Measurements from ENCODE around the gene MLLT1. TPM values are rescaled to one million over a fixed set of nuclear protein-coding genes. Genes with fewer than 3 reads are reported as not detected.

The MLLT1 gene
- total RNA-seq, 1 experiment from 2014 or later: 54.9 TPM

GRCh38 chr19:6252066-6252465 is 27.7 kb downstream of the MLLT1 start:
- peaks cover 0 to 16% of the 10 kb centered on the region in 2 experiments; a peak in 3 of 4 replicates for H3K4me1 Mint-ChIP-seq
- no peak overlapping the region for H3K4ac ChIP-seq (ENCODE audit: low read depth, low read length)
- no peaks in the 10 kb centered on the region; the same call in 1 of the 2 replicates for H3K27me3 Mint-ChIP-seq (ENCODE audit: low read depth)
- no peak for TF ChIP-seq CTCF (conservative IDR thresholded peaks at IDR 0.05)
- H3K79me2 ChIP-seq (ENCODE audit: insufficient read depth, low read length): peaks cover 12% of the 10 kb centered on the region; the same call in 1 of the 2 replicates
- peaks cover 4 to 7% of the 10 kb centered on the region in 2 experiments; a peak in 4 of 5 replicates for H3K9me3 Mint-ChIP-seq
- no peaks in the 10 kb centered on the region for H3K27me3 ChIP-seq (ENCODE audit: insufficient read depth, low read length)
- H3K18ac ChIP-seq (ENCODE audit: insufficient read length, low read depth, low read length): no peak overlapping the region
- peaks cover 28 to 30% (median 29%) of the 10 kb centered on the region in 3 experiments for H3K36me3 Mint-ChIP-seq (ENCODE audit: insufficient read depth in 1 of 3, low read depth in 3 of 3)
- no peak overlapping the region for H3K4me2 ChIP-seq (ENCODE audit: insufficient read depth, insufficient read length, low read length)
- H3K56ac ChIP-seq (ENCODE audit: insufficient read length, low read depth, low read length): no peak overlapping the region
- no peak overlapping the region for H2AFZ ChIP-seq (ENCODE audit: low read length)
- H2BK20ac ChIP-seq (ENCODE audit: low read depth, low read length, poor library complexity, severe bottlenecking): no peak overlapping the region
- no peak overlapping the region for H2BK120ac ChIP-seq (ENCODE audit: low read depth, low read length, poor library complexity, severe bottlenecking)
- H3K27ac Mint-ChIP-seq: peak overlapping the region in 1 of 3 experiments; percentile 57; a peak in 1 of 7 replicates
- H3K4me3 Mint-ChIP-seq: no peak overlapping the region
- no peak for DNase-seq
- no peak overlapping the region for H3K23ac ChIP-seq (ENCODE audit: insufficient read length, low read depth, low read length)
- no peak overlapping the region for H3K27ac ChIP-seq (ENCODE audit: insufficient read length, low read depth, low read length)
- no peak overlapping the region for H2BK5ac ChIP-seq (ENCODE audit: insufficient read length, low read length)
- no peak overlapping the region for H2BK12ac ChIP-seq (ENCODE audit: insufficient read length, low read depth, low read length)
- H3K14ac ChIP-seq (ENCODE audit: insufficient read depth, low read length): no peak overlapping the region
- H3T11ph ChIP-seq (ENCODE audit: low read length): no peak overlapping the region
- no peaks in the 10 kb centered on the region for H4K20me1 ChIP-seq (ENCODE audit: control insufficient read depth, insufficient read depth, insufficient read length)
- H4K5ac ChIP-seq (ENCODE audit: insufficient read length, low read depth, low read length): no peak overlapping the region
- H4K91ac ChIP-seq (ENCODE audit: insufficient read length, low read depth, low read length): no peak overlapping the region
- no peaks in the 10 kb centered on the region for H3K23me2 ChIP-seq (ENCODE audit: insufficient read length, low read depth, low read length, poor library complexity, severe bottlenecking)
- H2AK5ac ChIP-seq (ENCODE audit: insufficient read length, low read length): no peak overlapping the region
- peaks cover 6% of the 10 kb centered on the region for H3K79me1 ChIP-seq (ENCODE audit: insufficient read depth, low read depth, low read length, poor library complexity, severe bottlenecking)
- no peaks in the 10 kb centered on the region for H3K4me1 ChIP-seq (ENCODE audit: insufficient read depth, low read length)
- no peak overlapping the region for H3K9ac ChIP-seq (ENCODE audit: extremely low read depth, insufficient read length, low read length)
- WGBS (ENCODE audit: extremely low coverage, insufficient read length, low lambda C conversion rate): no CpG with 5 or more reads among the region's 9 CpGs
- H4K8ac ChIP-seq (replicated peaks; ENCODE audit: insufficient read length, low read depth, low read length): no peak overlapping the region
- no peak overlapping the region for H2BK15ac ChIP-seq (ENCODE audit: low read depth, low read length)
- H3K9me3 ChIP-seq (ENCODE audit: control insufficient read depth, low read depth, low read length): peaks cover 3% of the 10 kb centered on the region
